C1 segment of cervical spinal cord (tissue), 14 donors: ENCODE results near the gene C4orf36.

Experiments
- DNase-seq, 14 donors: peaks; one replicate each; lab custom pipeline; 2025; lab: John Stamatoyannopoulos, UW

The C4orf36 gene

DNA sequence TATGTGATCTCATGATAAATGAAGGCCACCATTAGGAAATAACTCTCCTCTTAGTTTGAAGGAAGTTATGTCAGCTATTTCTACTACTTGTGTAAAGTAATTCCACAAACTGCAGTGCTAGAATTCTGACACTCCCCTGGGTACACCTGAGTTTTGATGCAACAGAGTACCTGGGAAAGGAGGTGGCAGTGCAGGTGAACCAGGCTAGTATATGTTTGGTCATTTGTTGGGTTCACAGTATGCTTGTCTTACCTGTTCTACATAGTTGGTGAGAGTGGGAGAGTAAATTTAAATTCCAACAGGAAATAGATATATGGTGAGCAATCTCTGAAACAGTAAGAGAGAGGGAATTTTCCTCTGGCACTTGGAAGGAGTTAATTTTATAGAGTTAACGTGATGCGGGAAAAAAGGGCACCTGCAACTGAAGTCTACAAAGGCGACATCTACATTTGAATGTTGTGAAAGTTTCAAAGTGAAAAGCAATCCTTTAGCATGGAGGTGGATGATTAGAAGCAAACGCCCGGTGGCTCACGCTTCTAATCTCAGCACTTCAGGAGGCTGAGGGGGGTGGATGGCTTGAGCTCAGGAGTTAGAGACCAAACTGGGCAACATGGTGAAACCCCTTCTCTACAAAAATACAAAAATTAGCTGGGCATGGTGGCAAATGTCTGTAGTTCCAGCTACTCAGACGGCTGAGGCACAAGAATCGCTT lies 34.7 kb downstream of the C4orf36 start:
- no peak for DNase-seq

GRCh38 chr4:86856896-86857295 lies 35.3 kb downstream of the C4orf36 start:
- DNase-seq, result no peak

DNA sequence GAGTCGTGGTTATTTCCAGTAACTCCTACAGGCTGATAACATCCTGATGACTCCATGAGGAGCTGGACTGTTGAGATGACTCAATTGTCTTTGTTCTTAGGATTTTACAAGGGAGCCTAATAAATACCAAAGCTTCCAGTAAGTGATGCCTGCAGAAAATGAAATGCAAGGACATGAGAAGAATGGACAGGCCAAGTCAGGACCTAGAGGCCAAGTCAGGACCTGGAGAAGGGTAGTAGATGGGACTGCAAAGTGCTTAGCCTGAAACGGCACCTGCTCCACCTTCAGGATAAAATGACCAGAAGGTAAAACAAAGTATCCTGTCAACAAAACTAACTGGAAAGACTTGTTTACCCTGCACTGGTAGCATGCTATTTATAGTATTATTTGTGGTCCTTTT lies 36.6 kb downstream of the C4orf36 start:
- no peak for DNase-seq

- DNase-seq, result no peak
These were observed 39.0 kb downstream of the C4orf36 start for GRCh38 chr4:86853209-86853608.

DNA sequence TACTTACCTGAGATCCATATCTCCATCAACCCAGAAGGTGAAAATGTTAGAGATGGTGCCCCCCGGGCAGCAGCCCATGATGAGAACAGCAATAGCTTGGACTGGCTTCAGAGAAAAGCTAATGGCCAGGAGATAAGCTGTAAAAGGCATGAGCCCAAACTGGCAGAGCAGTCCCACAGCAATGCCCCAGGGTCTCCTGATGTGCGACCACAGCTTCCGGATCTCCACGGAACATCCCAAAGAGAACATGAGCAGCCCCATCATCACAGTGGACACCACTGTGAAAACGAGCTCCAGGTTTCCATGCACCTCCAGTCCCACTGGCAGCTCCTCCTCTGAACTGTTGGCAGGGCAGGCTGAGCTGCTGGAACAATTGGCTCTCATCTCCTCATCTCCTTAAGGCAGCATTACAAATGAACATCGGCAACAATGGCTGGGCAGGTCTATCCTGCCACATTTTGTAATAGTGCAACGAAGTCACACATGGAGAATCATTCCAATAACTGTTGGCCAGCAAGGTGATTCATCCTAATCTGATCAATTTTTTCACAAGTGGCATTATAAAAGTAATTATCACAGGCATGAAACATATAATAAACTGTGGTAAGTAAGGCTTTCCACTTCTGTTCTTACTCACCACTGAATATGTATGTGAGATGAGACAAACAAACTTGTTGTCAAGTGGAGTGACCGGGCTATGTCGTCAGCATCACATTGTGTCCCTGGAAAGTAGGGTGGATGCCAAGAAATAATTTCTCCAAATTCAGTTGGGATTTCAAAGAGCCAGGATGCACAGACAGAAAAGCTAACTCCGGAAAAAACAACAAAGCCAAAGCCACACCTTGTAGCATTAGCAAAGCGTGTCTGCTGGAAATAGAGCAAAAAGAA lies 43.2 kb downstream of the C4orf36 start, which contains the start of gene SLC10A6:
Gene SLC10A6, minus strand, starts transcription at position 653 of the 888 bp plus-strand sequence. Its CDS starts 269 bp downstream, at position 384.
- DNase-seq, result peak in 2 of 14 donors; percentile 1 to 19

DNA sequence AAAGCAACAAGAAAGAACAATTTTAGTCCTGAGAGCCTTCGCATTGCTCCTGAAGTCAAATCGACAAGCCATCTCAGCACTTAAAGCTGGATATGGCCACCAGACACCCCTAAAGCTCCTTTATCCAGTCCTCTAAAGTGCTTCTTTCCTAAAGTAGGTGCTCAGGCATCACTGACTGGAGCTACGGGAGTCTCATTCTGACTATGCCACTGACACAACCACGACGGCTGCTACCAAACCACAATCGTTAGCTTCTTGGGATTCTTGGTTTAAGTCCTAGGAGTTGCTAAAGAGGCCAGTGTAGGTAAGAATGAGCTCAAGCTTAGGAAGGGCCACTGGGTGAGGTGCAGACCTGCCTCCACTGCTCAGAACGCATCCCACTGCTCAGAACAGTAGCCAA lies 44.1 kb downstream of the C4orf36 start:
- DNase-seq, result no peak

DNA sequence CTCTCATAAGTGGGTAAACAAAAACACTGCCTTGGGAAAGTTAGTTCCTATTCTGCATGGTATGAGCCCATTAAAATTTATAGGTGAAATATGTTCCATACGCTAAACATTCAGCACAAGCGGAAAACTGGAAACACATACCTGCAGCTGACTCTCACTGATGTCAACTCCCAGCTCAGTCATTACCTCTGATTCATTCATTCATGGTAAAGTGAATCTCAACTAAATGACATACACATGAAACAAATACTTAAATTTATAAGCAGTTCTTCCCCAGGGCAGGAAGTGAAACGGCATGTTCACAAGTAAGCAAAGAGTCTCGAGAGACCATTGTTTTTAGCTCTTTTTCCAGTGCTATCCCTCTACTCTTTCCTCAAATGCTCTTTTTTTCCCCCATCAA lies 44.7 kb downstream of the C4orf36 start:
- no peak for DNase-seq

DNA sequence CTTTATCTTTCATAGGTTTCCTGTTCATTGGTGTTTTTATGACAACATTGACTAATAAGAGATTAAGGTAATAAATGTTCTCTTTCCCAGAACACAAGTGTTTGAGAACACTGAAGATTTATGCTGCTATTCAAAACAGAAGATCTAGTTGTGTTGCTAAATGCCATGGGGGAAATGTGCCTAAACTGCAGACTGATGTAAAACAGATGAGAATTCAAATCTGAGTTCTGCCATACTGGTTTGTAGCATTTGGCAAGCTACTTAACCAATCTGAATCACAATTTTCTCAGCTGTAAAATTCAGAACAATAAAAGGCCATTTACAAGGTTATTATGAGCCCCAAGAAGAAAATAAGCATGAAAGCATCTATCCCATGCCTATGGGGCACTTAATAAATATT lies 45.3 kb downstream of the C4orf36 start:
- no peak for DNase-seq

DNA sequence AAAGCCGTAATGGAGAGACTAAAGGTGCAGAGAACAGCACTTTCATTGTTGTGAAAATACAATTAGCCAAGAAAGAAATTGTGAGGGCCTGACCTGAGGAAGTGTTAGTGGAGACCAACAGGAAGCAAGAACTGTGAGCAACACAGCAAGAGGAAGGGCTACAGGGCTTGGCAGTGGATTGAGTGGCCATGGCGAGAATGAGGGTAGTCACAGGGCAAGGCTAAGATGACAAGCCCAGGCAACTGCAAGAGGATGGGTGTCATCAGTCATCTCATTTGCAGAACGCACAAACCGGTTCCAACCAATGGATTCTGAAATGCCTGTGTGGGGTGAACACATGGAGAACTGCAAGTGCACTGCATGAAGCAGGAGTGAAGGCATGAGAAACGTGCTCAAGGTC lies 46.6 kb downstream of the C4orf36 start:
- DNase-seq, result no peak

GRCh38 chr4:86841309-86841708 lies 50.9 kb downstream of the C4orf36 start:
- DNase-seq, result no peak

GRCh38 chr4:86840858-86841257 lies 51.4 kb downstream of the C4orf36 start:
- no peak for DNase-seq

GRCh38 chr4:86837691-86838503 lies 54.3 kb downstream of the C4orf36 start:
- no peak for DNase-seq

DNA sequence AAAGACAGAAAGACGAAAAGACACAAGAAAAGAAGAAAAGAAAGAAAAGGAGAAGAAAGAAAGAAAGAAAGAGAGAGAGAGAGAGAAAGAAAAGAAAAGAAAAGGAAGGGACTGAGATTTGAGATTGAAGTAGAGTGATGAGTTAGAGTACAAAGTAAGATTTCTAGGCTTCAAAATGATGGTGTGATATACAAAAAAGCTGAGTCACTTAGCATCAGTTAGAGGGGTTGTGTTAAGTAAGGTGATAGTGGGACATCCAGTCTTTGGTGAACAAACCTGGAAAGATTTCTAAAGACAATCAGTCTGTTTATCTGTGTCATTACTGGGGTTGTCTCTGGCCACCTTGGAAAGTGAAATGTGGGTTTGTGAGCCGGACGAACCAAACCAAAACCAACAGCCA lies 56.5 kb downstream of the C4orf36 start:
- no peak for DNase-seq

GRCh38 chr4:86834901-86835300 lies 57.3 kb downstream of the C4orf36 start:
- no peak for DNase-seq

GRCh38 chr4:86833615-86834014 lies 58.6 kb downstream of the C4orf36 start:
- DNase-seq, result no peak

DNA sequence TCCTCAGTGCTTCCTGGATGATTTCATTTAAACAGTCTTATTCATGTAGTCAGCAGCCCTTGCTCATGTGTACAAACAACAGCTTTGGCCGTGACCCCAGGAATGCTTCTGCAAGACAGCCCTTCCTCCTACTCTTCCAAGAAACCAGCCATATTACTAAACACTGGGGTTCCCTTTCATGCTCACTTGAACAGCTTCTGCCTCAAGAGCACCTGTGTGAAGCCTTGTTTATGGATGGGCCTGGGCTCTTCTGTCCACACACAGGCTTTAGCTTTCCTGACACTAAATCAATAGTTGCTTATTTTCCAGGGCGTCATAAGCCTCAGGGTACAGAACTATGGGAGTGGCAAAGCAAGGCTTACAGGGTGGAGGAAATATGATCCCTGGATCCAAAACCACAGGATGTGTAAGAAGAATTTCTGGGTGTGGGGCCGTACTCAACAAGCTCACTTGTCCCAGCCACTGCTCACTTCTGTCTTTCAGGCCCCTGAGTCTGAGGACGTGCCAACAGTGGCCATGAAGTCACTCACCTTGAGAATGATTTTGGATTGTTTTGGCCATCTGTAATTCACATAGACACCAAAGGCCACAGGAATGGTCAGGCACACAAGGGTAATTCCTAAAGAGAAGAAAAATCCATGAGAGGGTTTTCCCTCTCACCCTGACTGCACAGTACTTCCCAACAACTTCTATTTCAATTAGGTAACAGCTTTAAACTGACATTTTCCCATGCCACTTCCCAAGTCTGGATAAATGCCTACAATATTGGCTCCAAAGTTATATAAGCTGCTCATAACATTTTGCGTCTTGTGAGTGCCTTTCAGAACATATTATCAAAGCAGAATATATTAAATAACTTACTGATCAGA lies 60.7 kb downstream of the C4orf36 start:
- DNase-seq, result no peak
